NCI-H2196 (cell line): ENCODE measurements around the gene SYT3.
A peak's percentile ranks its signal among the peaks of the same experiment; 100 is the strongest.
"Not testable (repeated sequence)": the region's sequence is repeated elsewhere in the genome, so short reads cannot be mapped to it uniquely, and the experiment has no call there.

Experiments
- DNase-seq: peaks from one replicate; lab custom pipeline; 2025; ENCODE audit not compliant: unreplicated experiment; lab: John Stamatoyannopoulos, UW

The SYT3 gene

DNA sequence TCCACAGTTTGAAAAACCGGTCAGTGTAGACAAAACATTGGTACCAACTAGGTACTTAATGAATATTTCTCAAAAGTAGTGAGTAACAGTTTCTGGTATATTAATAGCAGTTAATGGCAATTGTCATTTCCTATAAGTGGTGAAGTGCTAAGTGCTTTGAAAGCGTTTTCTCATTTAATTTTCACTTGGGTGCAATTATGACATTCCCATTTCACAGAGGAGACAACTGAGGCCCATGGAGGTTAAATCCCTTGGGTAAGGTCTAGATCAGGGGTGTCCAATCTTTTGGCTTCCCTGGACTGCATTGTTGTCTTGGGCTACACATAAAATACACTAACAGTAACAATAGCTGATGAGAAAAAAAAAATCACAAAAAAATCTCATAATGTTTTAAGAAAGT lies 687 bp upstream of the SYT3 start:
- DNase-seq, result no peak

DNA sequence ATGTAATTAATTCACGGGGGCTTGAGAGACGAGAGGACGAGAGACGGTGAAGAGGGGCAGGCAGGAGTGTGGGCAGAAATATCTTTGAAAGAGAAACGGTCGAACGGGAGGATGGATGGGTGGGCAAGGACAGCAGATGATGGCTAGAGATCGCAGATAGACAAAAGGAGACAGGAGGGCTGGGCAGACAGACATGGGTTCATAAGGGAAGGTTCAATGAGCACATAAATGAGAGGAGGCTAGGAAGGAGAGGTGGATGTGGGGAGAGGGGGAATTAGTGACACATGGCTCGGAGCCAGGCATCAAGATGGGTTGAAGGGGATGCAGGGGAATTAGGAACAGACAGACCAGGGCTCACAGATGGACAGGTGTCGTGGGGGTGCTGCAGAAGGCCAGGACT lies 1.1 kb downstream of the SYT3 start:
- no peak for DNase-seq

DNA sequence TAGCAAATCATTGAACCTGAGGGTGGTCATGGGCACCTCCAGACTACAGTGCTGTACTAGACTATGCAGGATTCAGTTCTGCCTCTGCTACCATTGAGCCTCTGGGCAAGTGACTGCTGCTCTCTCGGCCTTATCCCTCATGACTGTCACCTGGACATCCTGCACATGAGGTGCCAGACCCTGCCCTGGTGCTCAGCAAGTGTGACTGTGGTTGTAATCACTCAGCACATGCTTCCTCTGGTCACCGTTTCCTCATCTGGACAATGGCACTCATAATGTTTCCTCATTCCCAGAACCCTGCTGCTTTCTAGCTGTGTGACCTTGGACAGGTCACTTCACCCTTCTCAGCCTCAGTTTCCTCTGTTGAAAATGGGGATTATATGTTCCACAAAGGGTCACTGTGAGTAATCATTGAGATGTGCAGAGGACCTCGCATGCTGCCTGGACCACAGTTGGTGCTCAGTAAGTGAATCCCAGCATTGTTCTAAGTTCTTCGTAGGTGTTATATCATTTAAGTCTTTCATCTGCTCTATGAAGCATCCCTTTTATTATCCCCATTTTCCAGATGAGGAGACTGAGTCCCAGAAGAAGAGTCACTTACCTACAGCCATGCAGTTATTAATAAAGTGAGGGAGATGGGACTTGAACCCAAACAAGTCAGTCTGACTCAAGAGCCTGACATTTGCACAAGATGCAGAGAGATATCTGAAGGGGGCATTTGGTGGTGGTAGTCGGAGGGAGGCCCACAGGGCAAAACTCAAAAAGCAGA lies 3.2 kb downstream of the SYT3 start:
- DNase-seq, result no peak

DNA sequence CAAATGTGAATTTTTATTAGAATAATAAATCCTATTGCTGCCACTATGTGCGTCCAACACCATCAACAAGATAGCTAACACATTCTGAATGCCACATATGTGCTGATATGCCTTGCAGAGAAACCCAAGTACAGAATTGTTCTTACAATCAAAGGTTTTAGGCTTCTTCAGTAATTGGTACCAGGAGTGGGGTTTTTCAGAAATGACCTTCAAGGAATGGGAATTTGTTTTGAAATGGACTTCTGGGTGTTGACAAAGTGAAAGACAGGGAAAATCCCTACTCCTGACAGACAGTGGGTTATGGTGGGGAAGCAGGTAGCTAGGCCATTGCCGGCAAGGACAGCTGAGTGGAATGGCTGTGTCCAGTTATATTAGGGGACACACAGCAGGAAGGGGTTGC lies 5.7 kb downstream of the SYT3 start:
- DNase-seq, result no peak

DNA sequence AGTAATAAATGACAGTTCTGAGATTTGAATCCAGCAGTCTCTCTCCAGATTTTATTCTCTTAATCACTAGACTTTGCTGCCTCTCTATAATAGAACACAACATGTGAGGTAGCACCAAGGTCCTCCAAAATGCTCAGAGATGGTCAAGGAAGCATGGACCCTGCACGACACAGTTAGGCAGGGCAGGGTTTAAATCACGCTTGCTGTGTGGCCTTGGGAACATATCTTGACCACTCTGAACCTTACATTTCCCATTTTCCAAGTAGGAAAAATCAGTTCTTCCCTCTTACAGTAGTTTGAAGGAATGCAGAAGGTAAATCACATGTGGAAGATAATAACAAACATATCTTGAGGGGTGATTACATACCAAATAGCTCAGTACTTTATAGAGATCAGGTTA lies 6.3 kb downstream of the SYT3 start:
- no peak for DNase-seq

DNA sequence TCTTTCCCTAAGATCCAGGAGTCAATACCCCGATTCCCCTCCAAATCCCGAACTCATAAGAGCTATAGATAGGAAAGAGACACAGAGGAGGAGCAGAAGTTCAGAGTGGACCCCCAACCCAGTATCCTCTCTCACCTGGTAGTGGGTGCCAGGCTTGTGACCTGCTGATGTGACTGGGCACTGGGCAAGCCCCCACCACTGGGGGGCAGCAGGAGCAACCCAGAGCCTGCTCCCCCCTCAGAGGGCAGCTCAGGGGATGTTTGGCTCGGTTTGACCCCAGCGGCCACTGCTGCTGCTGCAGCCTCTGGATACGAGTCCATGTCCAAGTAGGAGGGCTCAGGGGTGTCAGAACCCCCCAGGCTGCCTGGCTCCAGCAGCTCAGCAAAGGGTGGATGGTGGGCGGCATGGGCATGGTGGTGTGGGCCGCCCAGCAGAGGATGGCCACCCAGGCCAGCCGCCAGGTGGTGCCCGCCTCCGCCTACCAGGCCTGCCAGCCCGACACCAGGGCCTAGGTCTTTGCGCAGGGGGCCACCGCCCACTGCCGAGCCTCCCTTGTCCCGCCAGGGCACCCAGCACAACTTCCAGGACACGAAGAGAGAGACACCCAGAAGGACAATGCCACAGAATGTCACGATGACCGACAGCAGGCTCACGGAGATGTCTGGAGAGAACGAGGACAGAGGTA lies 7.4 kb downstream of the SYT3 start:
- no peak for DNase-seq

GRCh38 chr19:50629801-50630200 lies 9.9 kb downstream of the SYT3 start:
- no peak for DNase-seq

GRCh38 chr19:50629194-50629593 lies 10.5 kb downstream of the SYT3 start:
- no peak for DNase-seq

GRCh38 chr19:50628551-50628950 lies 11.1 kb downstream of the SYT3 start:
- DNase-seq, result no peak

GRCh38 chr19:50628146-50628545 lies 11.5 kb downstream of the SYT3 start:
- DNase-seq, result no peak

GRCh38 chr19:50626795-50627194 lies 12.9 kb downstream of the SYT3 start:
- DNase-seq, result no peak

DNA sequence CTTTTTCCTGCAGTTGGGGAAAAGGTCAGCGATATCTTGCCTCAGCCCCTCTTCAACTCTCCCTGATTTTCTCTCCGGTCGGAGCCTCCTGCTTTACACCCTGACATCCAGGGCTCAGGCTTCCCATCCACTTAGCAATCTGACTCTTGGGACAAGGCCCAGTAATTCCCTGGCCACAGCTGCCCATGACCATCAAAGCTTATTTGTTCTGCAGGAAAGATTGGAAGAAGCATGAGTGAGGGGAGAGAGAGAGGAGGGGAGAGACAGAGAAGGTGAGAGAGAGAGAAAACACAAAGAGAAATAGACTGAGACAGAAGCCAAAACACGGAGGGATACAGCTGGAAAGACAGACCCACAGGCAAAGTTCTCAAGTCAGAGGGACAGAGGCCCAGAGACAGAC lies 13.7 kb downstream of the SYT3 start:
- DNase-seq, result no peak

GRCh38 chr19:50624949-50625600 lies 14.6 kb downstream of the SYT3 start:
- DNase-seq, result no peak

DNA sequence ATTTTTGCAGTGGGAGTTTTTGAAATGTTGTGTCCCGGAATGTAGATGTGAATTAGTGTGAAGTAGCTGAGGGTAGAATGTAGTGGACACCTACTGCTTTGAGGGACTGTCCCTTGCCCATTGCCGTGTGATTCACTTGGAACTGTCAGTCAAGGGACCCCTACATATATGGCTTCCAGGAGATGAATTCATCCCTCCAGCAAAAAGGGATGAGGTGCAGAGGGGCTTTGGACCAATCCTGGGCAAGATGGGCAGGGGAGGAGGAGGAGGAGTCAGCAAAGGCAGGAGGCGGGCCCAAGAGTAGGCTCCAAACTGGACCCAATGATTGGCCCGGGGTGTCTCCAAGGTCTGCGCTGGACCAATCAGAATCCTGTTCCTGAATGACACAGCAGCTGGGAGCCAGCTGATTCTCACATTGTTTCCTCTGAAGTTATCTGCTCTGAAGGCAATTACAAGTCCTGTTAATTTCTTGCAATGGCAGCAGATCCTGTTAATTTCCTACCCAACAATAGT lies 19.2 kb downstream of the SYT3 start:
- not testable (repeated sequence) for DNase-seq

- not testable (repeated sequence) for DNase-seq
Observed at GRCh38 chr19:50619184-50619583, 20.5 kb downstream of the SYT3 start.

- not testable (repeated sequence) for DNase-seq
Observed at GRCh38 chr19:50618379-50618778, 21.3 kb downstream of the SYT3 start.

- DNase-seq, result not testable (repeated sequence)
Observed at GRCh38 chr19:50612504-50613404, 26.9 kb downstream of the SYT3 start.

DNA sequence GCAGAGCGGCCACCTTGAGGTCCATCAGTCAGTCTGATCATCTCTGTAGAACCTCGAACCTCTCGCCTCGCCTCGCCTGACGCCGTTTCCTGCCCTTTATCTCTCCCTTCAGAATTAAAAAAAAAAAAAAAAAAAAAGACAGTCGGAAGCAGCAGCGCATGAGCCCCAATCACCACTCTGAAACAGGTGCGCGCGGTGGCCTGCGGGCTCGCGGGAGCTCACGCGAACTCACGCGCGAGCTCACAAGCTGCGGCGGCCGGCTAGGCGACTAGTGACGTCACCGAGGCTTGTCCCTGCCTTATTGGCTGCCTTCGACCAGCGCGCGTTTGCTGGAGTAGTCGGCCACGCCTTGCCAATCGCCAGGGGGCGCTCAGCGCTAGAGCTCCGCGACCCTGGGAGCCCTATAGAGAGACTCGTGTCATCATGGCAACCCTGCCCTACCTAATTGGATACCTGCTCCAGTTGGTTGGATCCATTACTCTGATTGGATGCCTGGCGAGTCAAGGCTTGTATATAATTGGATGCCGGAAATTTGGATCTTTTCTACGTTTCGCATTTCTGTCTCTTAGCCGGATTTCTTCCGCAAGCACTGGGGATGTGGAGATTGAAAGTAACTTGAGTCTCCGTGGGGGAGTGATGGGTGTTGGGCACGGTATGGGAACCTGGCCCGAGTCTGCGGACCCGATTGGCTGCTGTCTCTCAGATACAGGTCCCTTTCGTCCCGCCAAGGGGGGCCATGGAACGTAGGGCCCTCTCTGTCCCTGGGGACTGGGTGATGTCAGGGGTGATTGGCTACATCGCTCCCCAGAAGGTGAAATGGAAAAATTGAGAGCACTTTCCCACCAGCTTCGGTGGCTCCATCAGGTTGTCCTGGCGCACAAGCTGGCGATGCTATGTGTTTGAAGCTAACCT lies 31.6 kb downstream of the SYT3 start:
- peak; percentile 4 for DNase-seq

DNA sequence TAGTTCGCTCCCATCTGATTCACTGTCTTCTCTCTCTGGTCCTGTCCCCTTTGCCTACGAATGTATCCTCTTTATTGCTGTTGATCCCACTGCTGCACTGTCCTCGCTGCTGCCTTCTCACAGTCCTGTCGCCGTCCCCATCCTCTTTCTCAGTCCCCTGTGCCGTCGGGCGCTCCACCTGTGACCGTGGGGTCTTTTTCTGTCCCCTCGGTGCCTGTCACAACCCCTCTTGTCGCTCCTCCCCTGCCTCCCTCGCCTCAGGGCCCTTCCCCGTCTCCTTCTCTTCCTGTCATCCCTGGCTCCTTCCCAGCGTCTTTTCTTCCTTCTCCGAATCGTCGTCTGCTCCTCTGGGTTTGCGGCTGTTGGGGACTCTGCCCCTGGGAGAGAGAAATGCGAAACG lies 32.3 kb downstream of the SYT3 start:
- no peak for DNase-seq
